Gastrocnemius medialis (tissue), 4 donors: Measurements from ENCODE around the gene TTYH3. TPM values are rescaled to one million over a fixed set of nuclear protein-coding genes. Genes with fewer than 3 reads are reported as not detected.

Source experiments
- ATAC-seq, 2 donors: fragments of 150-250 bp; one replicate each; pipeline ENCODE4 v1.9.1; 2016
- DNase-seq, 2 donors: peaks; one replicate each; pipeline ENCODE4 v3.0.0-alpha.2; 2019
- H3K27ac ChIP-seq, 4 donors: fragments of 200-600 bp; sonication (generic); 1 replicate in 1 of 4; 2 replicates in 3 of 4; pipeline ENCODE4 v1.5.1; 2016 to 2018; ENCODE audit warnings: mild to moderate bottlenecking in 2 of 4, moderate library complexity in 1 of 4
- H3K27me3 ChIP-seq, 3 donors: fragments of 200-600 bp; sonication (generic) in 2 of 3; 1 replicate in 1 of 3; 2 replicates in 2 of 3; pipeline versions ENCODE4 v1.5.1 to v1.6.0; 2016 to 2019; ENCODE audit warnings: mild to moderate bottlenecking in 1 of 3, moderate library complexity in 1 of 3
- H3K36me3 ChIP-seq, 2 donors: fragments of 200-600 bp; sonication (generic) in 1 of 2; one replicate each; pipeline ENCODE4 v1.5.1; 2017 to 2018
- H3K4me1 ChIP-seq, 2 donors: fragments of 200-600 bp; sonication (generic) in 1 of 2; one replicate each; pipeline ENCODE4 v1.5.1; 2016 to 2017; ENCODE audit warnings: mild to moderate bottlenecking in 2 of 2
- H3K4me3 ChIP-seq, 4 donors: fragments of 200-600 bp; sonication (generic) in 3 of 4; 1 replicate in 1 of 4; 2 replicates in 3 of 4; pipeline ENCODE4 v1.5.1; 2016 to 2019; ENCODE audit warnings: mild to moderate bottlenecking in 2 of 4
- H3K9me3 ChIP-seq, 3 donors: fragments of 200-600 bp; sonication (generic) in 2 of 3; 1 replicate in 1 of 3; 2 replicates in 2 of 3; pipeline ENCODE4 v1.5.1; 2016 to 2019
- CTCF ChIP-seq, 5 experiments: fragments of 450-650 bp in 3 of 5; fragments of 200-600 bp in 2 of 5; sonication (generic) in 2 of 5; IDR thresholded peaks in 4 of 5; conservative IDR thresholded peaks in 1 of 5; 1 replicate in 4 of 5; 2 replicates in 1 of 5; pipeline ENCODE4 v1.5.1; 2016 to 2019; ENCODE audit warnings: antibody characterized with exemption in 5 of 5, mild to moderate bottlenecking in 3 of 5, moderate library complexity in 3 of 5
- POLR2A ChIP-seq, 2 donors: fragments of 450-650 bp; IDR thresholded peaks; one replicate each; pipeline ENCODE4 v1.6.1; 2017; ENCODE audit warnings: antibody characterized with exemption in 2 of 2, mild to moderate bottlenecking in 2 of 2, moderate library complexity in 2 of 2
- in situ Hi-C, 4 donors: fragments of 200-750 bp; cut with MboI; loops; one replicate each; pipeline versions ENCODE4 v1.15.0 to v1.8.0; 2017; ENCODE audit warnings: low sequenced_read_pairs in 4 of 4
- intact Hi-C: fragments of 100-400 bp; cut with DNase I; formaldehyde crosslinking; loops from one replicate; pipeline ENCODE4 v1.15.1; 2023; ENCODE audit warnings: low total_unique reads
- total RNA-seq, 4 donors: library from RNA; depleted of rRNA; stranded (reverse); fragments of >200 nt; gene quantifications; one replicate each; pipeline versions ENCODE4 v1.1.0 to v1.2.3, GENCODE V29; 2016

The TTYH3 gene
- total RNA-seq, 4 donors from 2014 or later = 2.9 to 14.8 (median 5.2) TPM

- no peak for ATAC-seq
- intact Hi-C loops = no loop called here
- peaks cover 37 to 48% of the 10 kb centered on the region in 2 donors for H3K4me1 ChIP-seq
- H3K4me3 ChIP-seq = no peak overlapping the region
- peak overlapping the region in 3 of 4 donors; percentile 51 to 63 (median 58) for H3K27ac ChIP-seq
- no peak for TF ChIP-seq POLR2A (IDR thresholded peaks at IDR 0.05)
- no peak for TF ChIP-seq CTCF (IDR thresholded peaks at IDR 0.05 in 4 of 5, conservative IDR thresholded peaks at IDR 0.05 in 1 of 5)
- H3K9me3 ChIP-seq = no peaks in the 10 kb centered on the region
- no peak for DNase-seq
- H3K36me3 ChIP-seq = no peaks in the 10 kb centered on the region
- no peaks in the 10 kb centered on the region for H3K27me3 ChIP-seq
- in situ Hi-C loops = no loop called here
Observed at GRCh38 chr7:2639695-2640481, 8.1 kb downstream of the TTYH3 start.

GRCh38 chr7:2640482-2640830, 8.7 kb downstream of the TTYH3 start:
- in situ Hi-C loops (no loop called here), intact Hi-C loops (no loop called here)
- no peak overlapping the region for H3K4me3 ChIP-seq
- peaks cover 37 to 48% of the 10 kb centered on the region in 2 donors for H3K4me1 ChIP-seq
- ATAC-seq (no peak), DNase-seq (no peak)
- no peaks in the 10 kb centered on the region for H3K9me3 ChIP-seq
- H3K36me3 ChIP-seq = no peaks in the 10 kb centered on the region
- peak overlapping the region in 3 of 4 donors; percentile 72 to 81 (median 81) for H3K27ac ChIP-seq
- TF ChIP-seq POLR2A (IDR thresholded peaks at IDR 0.05) = no peak
- no peak for TF ChIP-seq CTCF (IDR thresholded peaks at IDR 0.05 in 4 of 5, conservative IDR thresholded peaks at IDR 0.05 in 1 of 5)
- no peaks in the 10 kb centered on the region for H3K27me3 ChIP-seq

GRCh38 chr7:2640846-2641316, 9.1 kb downstream of the TTYH3 start:
- peak overlapping the region; percentile 32 to 44 (median 34) for H3K4me3 ChIP-seq
- no peaks in the 10 kb centered on the region for H3K27me3 ChIP-seq
- H3K36me3 ChIP-seq = no peaks in the 10 kb centered on the region
- in situ Hi-C loops (no loop called here), intact Hi-C loops (loop anchor here (1.0 kb wide), 1 partner anchor 27 kb away; no protein-coding TSS in a partner anchor)
- peak in 1 of 2 donors; percentile 16 for ATAC-seq
- H3K9me3 ChIP-seq = no peaks in the 10 kb centered on the region
- no peak for TF ChIP-seq CTCF (IDR thresholded peaks at IDR 0.05 in 4 of 5, conservative IDR thresholded peaks at IDR 0.05 in 1 of 5)
- no peak for TF ChIP-seq POLR2A (IDR thresholded peaks at IDR 0.05)
- peaks cover 37 to 48% of the 10 kb centered on the region in 2 donors for H3K4me1 ChIP-seq
- H3K27ac ChIP-seq = peak overlapping the region; percentile 72 to 81 (median 78)
- DNase-seq = peak in 1 of 2 donors; percentile 57

GRCh38 chr7:2641406-2642393, 9.9 kb downstream of the TTYH3 start:
- Histone ChIP-seq H3K4me3 (peak overlapping the region; percentile 32 to 44 (median 34)), H3K36me3 (no peaks in the 10 kb centered on the region), H3K27me3 (no peaks in the 10 kb centered on the region), H3K4me1 (peaks cover 37 to 48% of the 10 kb centered on the region in 2 donors), H3K27ac (peak overlapping the region; percentile 72 to 81 (median 78)), H3K9me3 (no peaks in the 10 kb centered on the region)
- peak; percentile 82 to 84 for ATAC-seq
- intact Hi-C loops = loop anchor here (1.0 kb wide), 1 partner anchor 27 kb away; no protein-coding TSS in a partner anchor
- TF ChIP-seq CTCF (IDR thresholded peaks at IDR 0.05 in 4 of 5, conservative IDR thresholded peaks at IDR 0.05 in 1 of 5) = peak in 1 of 5 experiments; percentile 16
- TF ChIP-seq POLR2A (IDR thresholded peaks at IDR 0.05) = peak in 1 of 2 donors; percentile 18
- DNase-seq = peak; percentile 76 to 93
- in situ Hi-C loops = no loop called here
